HG03064 (cell line): ENCODE results near the gene SPCS3.
A peak's percentile ranks its signal among the peaks of the same experiment; 100 is the strongest.
"Not testable (repeated sequence)": the region's sequence is repeated elsewhere in the genome, so short reads cannot be mapped to it uniquely, and the experiment has no call there.

Experiments
- ATAC-seq: cut with Tn5 transposase; IDR thresholded peaks from one replicate; pipeline ENCODE4 v1.9.1; 2021; ENCODE audit warnings: low read depth; ENCODE audit not compliant: unreplicated experiment

Gene SPCS3

GRCh38 chr4:176302283-176303275 lies 17.2 kb upstream of the SPCS3 start:
- ATAC-seq = no peak

GRCh38 chr4:176303938-176304337 lies 15.8 kb upstream of the SPCS3 start:
- ATAC-seq = no peak

- no peak for ATAC-seq
These were observed 12.7 kb upstream of the SPCS3 start for GRCh38 chr4:176306837-176307665.

- no peak for ATAC-seq
These were observed 12.2 kb upstream of the SPCS3 start for GRCh38 chr4:176307666-176307930.

- ATAC-seq = peak; percentile 64
These were observed 11.3 kb upstream of the SPCS3 start for GRCh38 chr4:176308441-176308840.

- peak; percentile 97 for ATAC-seq
These were observed 10.7 kb upstream of the SPCS3 start for GRCh38 chr4:176309046-176309445.

- no peak for ATAC-seq
These were observed 10.0 kb upstream of the SPCS3 start for GRCh38 chr4:176309772-176310171.

- ATAC-seq = no peak
These were observed 6.0 kb upstream of the SPCS3 start for GRCh38 chr4:176313596-176314336.

- ATAC-seq = no peak
These were observed 539 bp upstream of the SPCS3 start for GRCh38 chr4:176319151-176319703.

GRCh38 chr4:176320340-176320975 lies 692 bp downstream of the SPCS3 start:
- peak; percentile 77 for ATAC-seq

- ATAC-seq = no peak
These were observed 1.2 kb downstream of the SPCS3 start for GRCh38 chr4:176320976-176321361.

GRCh38 chr4:176321589-176321988 lies 1.8 kb downstream of the SPCS3 start:
- ATAC-seq = no peak

GRCh38 chr4:176323511-176324160 lies 3.9 kb downstream of the SPCS3 start:
- ATAC-seq = no peak

GRCh38 chr4:176324876-176325275 lies 5.1 kb downstream of the SPCS3 start:
- ATAC-seq = not testable (repeated sequence)

- ATAC-seq = no peak
These were observed 13.3 kb downstream of the SPCS3 start for GRCh38 chr4:176333076-176333475.

- ATAC-seq = no peak
These were observed 14.3 kb downstream of the SPCS3 start for GRCh38 chr4:176334066-176334465.

GRCh38 chr4:176335421-176335820 lies 15.7 kb downstream of the SPCS3 start:
- ATAC-seq = no peak

- ATAC-seq = no peak
These were observed 20.4 kb downstream of the SPCS3 start for GRCh38 chr4:176339936-176340761.
